Measurements from ENCODE around the gene CFAP43. TPM values are rescaled to one million over a fixed set of nuclear protein-coding genes. Genes with fewer than 3 reads are reported as not detected.

Gene CFAP43
- total and polyA plus RNA-seq, 9 of the 15 experiments (the other 6 are each of a cell fraction or from before 2014, with no cell fraction given), result 0.07 to 0.86 (median 0.11) TPM; not detected in 1

DNA sequence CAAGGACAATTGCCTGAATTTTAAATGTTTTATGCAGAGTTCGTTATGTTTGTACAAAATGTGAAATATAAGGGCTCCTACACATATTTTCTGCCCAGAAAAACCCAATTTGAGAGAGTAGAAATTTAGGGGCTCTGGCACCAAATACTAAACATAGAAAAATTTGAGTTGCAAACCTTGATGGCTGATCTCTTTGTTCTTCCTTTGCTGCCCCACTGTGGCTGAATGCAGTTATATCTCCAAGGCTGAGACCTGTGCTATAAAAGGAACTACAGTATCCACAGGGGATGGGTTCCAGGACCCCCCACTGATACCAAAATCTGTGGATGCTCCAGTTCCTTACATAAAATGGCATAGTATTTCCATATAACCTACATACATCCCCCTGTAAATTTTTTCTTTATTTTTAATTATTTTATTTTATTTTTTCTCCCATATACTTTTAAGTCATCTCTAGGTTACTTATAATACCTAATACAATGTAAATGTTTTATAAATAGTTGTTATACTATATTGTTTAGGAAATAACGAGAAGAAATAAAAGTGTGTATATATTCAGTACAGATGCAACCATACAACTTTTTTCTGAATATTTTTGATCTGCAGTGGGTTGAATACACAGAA is 22.5 kb downstream of the CFAP43 start (continued):
- TF ChIP-seq, protein P1, sequence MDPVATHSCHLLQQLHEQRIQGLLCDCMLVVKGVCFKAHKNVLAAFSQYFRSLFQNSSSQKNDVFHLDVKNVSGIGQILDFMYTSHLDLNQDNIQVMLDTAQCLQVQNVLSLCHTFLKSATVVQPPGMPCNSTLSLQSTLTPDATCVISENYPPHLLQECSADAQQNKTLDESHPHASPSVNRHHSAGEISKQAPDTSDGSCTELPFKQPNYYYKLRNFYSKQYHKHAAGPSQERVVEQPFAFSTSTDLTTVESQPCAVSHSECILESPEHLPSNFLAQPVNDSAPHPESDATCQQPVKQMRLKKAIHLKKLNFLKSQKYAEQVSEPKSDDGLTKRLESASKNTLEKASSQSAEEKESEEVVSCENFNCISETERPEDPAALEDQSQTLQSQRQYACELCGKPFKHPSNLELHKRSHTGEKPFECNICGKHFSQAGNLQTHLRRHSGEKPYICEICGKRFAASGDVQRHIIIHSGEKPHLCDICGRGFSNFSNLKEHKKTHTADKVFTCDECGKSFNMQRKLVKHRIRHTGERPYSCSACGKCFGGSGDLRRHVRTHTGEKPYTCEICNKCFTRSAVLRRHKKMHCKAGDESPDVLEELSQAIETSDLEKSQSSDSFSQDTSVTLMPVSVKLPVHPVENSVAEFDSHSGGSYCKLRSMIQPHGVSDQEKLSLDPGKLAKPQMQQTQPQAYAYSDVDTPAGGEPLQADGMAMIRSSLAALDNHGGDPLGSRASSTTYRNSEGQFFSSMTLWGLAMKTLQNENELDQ (CRISPR knock-in tag; IDR thresholded peaks at IDR 0.05; ENCODE audit: borderline replicate concordance), result no peak

DNA sequence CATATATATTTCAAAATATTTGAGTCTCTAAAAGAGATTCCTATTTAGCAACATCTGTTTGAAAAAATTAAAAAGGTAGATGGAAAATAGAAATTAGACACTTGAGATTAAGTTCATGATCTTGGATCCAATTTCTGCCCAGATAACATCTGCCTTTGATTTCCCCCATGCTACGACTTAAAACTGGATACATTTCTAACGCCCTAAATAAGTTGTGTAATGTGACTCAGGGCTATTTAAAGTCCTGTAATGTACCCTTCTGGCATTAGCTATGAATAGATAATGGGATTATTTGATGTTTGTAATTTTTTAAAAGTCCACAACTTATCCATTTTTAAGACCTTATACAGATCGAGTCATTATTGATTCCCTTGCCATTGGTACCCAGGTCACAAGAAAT is 23.4 kb downstream of the CFAP43 start:
- no peak overlapping the region for H3K4me2 ChIP-seq (ENCODE audit: insufficient read depth, low read length)
- ChIA-PET POLR2A (no interaction called here), CTCF (ENCODE audit: low intra/inter-chr PET ratio) (interaction anchor here (1.5 kb wide), 1 partner anchor 320 kb away, joined by 4 read pairs; no protein-coding TSS in a partner anchor)
- no peaks in the 10 kb centered on the region for H3K4me1 ChIP-seq (replicated peaks in 1 of 2; ENCODE audit: control insufficient read depth in 2 of 2, insufficient read depth in 2 of 2, low read length in 2 of 2)
- ATAC-seq (no peak), DNase-seq (ENCODE audit: extremely low read depth in 1 of 4, low spot score in 3 of 4) (no peak), FAIRE-seq (no peak)
- in situ Hi-C loops (cut with MboI) (loop anchor here (10.0 kb wide), 2 partner anchors 314 to 494 kb away; no protein-coding TSS in a partner anchor), intact Hi-C loops (cut with micrococcal nuclease) (loop anchor here (1.0 to 5.0 kb wide), 5 partner anchors 68 to 496 kb away; partner anchors contain the start of gene SFR1)
- no peaks in the 10 kb centered on the region for H3K79me2 ChIP-seq (ENCODE audit: control insufficient read depth, insufficient read depth, low read length)
- WGBS (ENCODE audit: insufficient coverage, low coverage, missing lambda C conversion rate), result 3% methylated on average over 3 of the region's 3 CpGs
- no peaks in the 10 kb centered on the region for H3K36me3 ChIP-seq (ENCODE audit: control insufficient read depth, insufficient read depth, low read length)
- no peaks in the 10 kb centered on the region for H3K27me3 ChIP-seq (ENCODE audit: control insufficient read depth in 2 of 2, insufficient read depth in 2 of 2, low read length in 2 of 2)
- no peak overlapping the region for H2AFZ ChIP-seq (ENCODE audit: low read depth, low read length)
- BruUV-seq (replicated peaks), result no TSS peak
- no peaks in the 10 kb centered on the region for H3K9me3 ChIP-seq (replicated peaks; ENCODE audit: control insufficient read depth, insufficient read depth, low read depth, low read length)
- H3K27ac ChIP-seq (ENCODE audit: extremely low read depth, low read depth, low read length), result no peak overlapping the region
- H3K9me1 ChIP-seq (ENCODE audit: control insufficient read depth, insufficient read depth, low read length), result no peaks in the 10 kb centered on the region
- H3K9ac ChIP-seq (ENCODE audit: insufficient read depth in 1 of 2, low read depth in 2 of 2, low read length in 2 of 2), result no peak overlapping the region
- H3K4me3 ChIP-seq, result no peak overlapping the region
- H4K20me1 ChIP-seq (replicated peaks; ENCODE audit: control insufficient read depth, insufficient read depth, low read length), result no peaks in the 10 kb centered on the region
- TF ChIP-seq ERF (CRISPR knock-in tag; IDR thresholded peaks at IDR 0.05) (no peak), DACH1 (IDR thresholded peaks at IDR 0.05; ENCODE audit: partially characterized antibody) (no peak), HNRNPUL1 (IDR thresholded peaks at IDR 0.05; ENCODE audit: low read length) (no peak), RBM15 (IDR thresholded peaks at IDR 0.05; ENCODE audit: insufficient read depth, low read length) (no peak), CHCHD3 (CRISPR knock-in tag; IDR thresholded peaks at IDR 0.05) (no peak), SMC3 (conservative IDR thresholded peaks at IDR 0.05; ENCODE audit: insufficient read depth, low read depth, low read length) (no peak), BMI1 (IDR thresholded peaks at IDR 0.05; ENCODE audit: low read length) (no peak), ZSCAN29 (IDR thresholded peaks at IDR 0.05) (no peak)
- TF ChIP-seq, protein P2, sequence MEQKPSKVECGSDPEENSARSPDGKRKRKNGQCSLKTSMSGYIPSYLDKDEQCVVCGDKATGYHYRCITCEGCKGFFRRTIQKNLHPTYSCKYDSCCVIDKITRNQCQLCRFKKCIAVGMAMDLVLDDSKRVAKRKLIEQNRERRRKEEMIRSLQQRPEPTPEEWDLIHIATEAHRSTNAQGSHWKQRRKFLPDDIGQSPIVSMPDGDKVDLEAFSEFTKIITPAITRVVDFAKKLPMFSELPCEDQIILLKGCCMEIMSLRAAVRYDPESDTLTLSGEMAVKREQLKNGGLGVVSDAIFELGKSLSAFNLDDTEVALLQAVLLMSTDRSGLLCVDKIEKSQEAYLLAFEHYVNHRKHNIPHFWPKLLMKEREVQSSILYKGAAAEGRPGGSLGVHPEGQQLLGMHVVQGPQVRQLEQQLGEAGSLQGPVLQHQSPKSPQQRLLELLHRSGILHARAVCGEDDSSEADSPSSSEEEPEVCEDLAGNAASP (IDR thresholded peaks at IDR 0.05), result no peak
- TF ChIP-seq, protein P3, sequence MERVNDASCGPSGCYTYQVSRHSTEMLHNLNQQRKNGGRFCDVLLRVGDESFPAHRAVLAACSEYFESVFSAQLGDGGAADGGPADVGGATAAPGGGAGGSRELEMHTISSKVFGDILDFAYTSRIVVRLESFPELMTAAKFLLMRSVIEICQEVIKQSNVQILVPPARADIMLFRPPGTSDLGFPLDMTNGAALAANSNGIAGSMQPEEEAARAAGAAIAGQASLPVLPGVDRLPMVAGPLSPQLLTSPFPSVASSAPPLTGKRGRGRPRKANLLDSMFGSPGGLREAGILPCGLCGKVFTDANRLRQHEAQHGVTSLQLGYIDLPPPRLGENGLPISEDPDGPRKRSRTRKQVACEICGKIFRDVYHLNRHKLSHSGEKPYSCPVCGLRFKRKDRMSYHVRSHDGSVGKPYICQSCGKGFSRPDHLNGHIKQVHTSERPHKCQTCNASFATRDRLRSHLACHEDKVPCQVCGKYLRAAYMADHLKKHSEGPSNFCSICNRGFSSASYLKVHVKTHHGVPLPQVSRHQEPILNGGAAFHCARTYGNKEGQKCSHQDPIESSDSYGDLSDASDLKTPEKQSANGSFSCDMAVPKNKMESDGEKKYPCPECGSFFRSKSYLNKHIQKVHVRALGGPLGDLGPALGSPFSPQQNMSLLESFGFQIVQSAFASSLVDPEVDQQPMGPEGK (CRISPR knock-in tag; IDR thresholded peaks at IDR 0.05; ENCODE audit: borderline replicate concordance), result no peak
- TF ChIP-seq, protein P4, sequence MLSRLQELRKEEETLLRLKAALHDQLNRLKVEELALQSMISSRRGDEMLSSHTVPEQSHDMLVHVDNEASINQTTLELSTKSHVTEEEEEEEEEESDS (CRISPR knock-in tag; IDR thresholded peaks at IDR 0.05), result no peak
- TF ChIP-seq, protein P5, sequence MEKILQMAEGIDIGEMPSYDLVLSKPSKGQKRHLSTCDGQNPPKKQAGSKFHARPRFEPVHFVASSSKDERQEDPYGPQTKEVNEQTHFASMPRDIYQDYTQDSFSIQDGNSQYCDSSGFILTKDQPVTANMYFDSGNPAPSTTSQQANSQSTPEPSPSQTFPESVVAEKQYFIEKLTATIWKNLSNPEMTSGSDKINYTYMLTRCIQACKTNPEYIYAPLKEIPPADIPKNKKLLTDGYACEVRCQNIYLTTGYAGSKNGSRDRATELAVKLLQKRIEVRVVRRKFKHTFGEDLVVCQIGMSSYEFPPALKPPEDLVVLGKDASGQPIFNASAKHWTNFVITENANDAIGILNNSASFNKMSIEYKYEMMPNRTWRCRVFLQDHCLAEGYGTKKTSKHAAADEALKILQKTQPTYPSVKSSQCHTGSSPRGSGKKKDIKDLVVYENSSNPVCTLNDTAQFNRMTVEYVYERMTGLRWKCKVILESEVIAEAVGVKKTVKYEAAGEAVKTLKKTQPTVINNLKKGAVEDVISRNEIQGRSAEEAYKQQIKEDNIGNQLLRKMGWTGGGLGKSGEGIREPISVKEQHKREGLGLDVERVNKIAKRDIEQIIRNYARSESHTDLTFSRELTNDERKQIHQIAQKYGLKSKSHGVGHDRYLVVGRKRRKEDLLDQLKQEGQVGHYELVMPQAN (IDR thresholded peaks at IDR 0.05; ENCODE audit: borderline replicate concordance), result no peak
